ENCODE data around the gene FNBP1L.

Gene FNBP1L

GRCh38 chr1:93532780-93533378 is 85.0 kb downstream of the FNBP1L start:
- Histone ChIP-seq H3K4me1 (ENCODE audit: control insufficient read depth in 1 of 2, insufficient read depth in 2 of 2, low read length in 2 of 2) (no peaks in the 10 kb centered on the region), H3K4ac (ENCODE audit: low read depth, low read length) (no peak overlapping the region), H2AFZ (ENCODE audit: insufficient read depth, low read length, poor library complexity) (no peak overlapping the region), H3K27me3 (ENCODE audit: insufficient read depth, low read length) (no peaks in the 10 kb centered on the region), H2BK12ac (ENCODE audit: low read length) (no peak overlapping the region), H3K36me3 (ENCODE audit: control insufficient read depth in 1 of 2, insufficient read depth in 2 of 2, low read length in 2 of 2) (peaks cover 2 to 5% of the 10 kb centered on the region in 2 experiments), H3K4me2 (ENCODE audit: low read length) (no peak overlapping the region), H2AK5ac (ENCODE audit: low read length) (no peak overlapping the region), H3K79me1 (ENCODE audit: low read length) (no peaks in the 10 kb centered on the region), H3K18ac (ENCODE audit: low read length) (no peak overlapping the region), H3K14ac (ENCODE audit: low read length) (no peak overlapping the region), H3K27ac (ENCODE audit: low read depth, low read length) (no peak overlapping the region), H2BK5ac (ENCODE audit: low read depth, low read length, poor library complexity) (no peak overlapping the region), H3K9me3 (ENCODE audit: insufficient read depth, low read depth, low read length) (no peaks in the 10 kb centered on the region), H3K4me3 (ENCODE audit: low read depth, low read length) (no peak overlapping the region), H4K8ac (ENCODE audit: low read depth, low read length) (no peak overlapping the region), H3K79me2 (ENCODE audit: control insufficient read depth, insufficient read depth, low read length, poor library complexity) (no peaks in the 10 kb centered on the region), H2BK120ac (ENCODE audit: insufficient read depth, low read length, poor library complexity) (no peak overlapping the region), H3K23ac (ENCODE audit: low read length) (no peak overlapping the region), H3K9ac (ENCODE audit: low read length) (no peak overlapping the region), H4K12ac (ENCODE audit: low read depth, low read length) (no peak overlapping the region), H4K91ac (ENCODE audit: low read depth, low read length) (no peak overlapping the region)
- WGBS (ENCODE audit: extremely low coverage, insufficient coverage, insufficient read length), result no CpG with 5 or more reads among the region's 3 CpGs
- no peak for DNase-seq

GRCh38 chr1:93533677-93534076 is 85.8 kb downstream of the FNBP1L start:
- no peak overlapping the region for H2BK5ac ChIP-seq (ENCODE audit: low read depth, low read length, poor library complexity)
- no peak overlapping the region for H4K8ac ChIP-seq (ENCODE audit: low read depth, low read length)
- H4K91ac ChIP-seq (ENCODE audit: low read depth, low read length), result no peak overlapping the region
- H3K79me1 ChIP-seq (ENCODE audit: low read length), result no peaks in the 10 kb centered on the region
- no peak overlapping the region for H2AK5ac ChIP-seq (ENCODE audit: low read length)
- no peak overlapping the region for H3K18ac ChIP-seq (ENCODE audit: low read length)
- H3K27ac ChIP-seq (ENCODE audit: low read depth, low read length), result no peak overlapping the region
- no peak overlapping the region for H3K9ac ChIP-seq (ENCODE audit: low read length)
- no peaks in the 10 kb centered on the region for H3K27me3 ChIP-seq (ENCODE audit: insufficient read depth, low read length)
- no peak overlapping the region for H2AFZ ChIP-seq (ENCODE audit: insufficient read depth, low read length, poor library complexity)
- no peak overlapping the region for H3K23ac ChIP-seq (ENCODE audit: low read length)
- no peak overlapping the region for H4K12ac ChIP-seq (ENCODE audit: low read depth, low read length)
- peaks cover 2 to 5% of the 10 kb centered on the region in 2 experiments for H3K36me3 ChIP-seq (ENCODE audit: control insufficient read depth in 1 of 2, insufficient read depth in 2 of 2, low read length in 2 of 2)
- no peak overlapping the region for H2BK12ac ChIP-seq (ENCODE audit: low read length)
- no peak overlapping the region for H3K14ac ChIP-seq (ENCODE audit: low read length)
- H3K4me1 ChIP-seq (ENCODE audit: control insufficient read depth in 1 of 2, insufficient read depth in 2 of 2, low read length in 2 of 2), result no peaks in the 10 kb centered on the region
- H3K4me2 ChIP-seq (ENCODE audit: low read length), result no peak overlapping the region
- H3K4ac ChIP-seq (ENCODE audit: low read depth, low read length), result no peak overlapping the region
- no peak overlapping the region for H3K4me3 ChIP-seq (ENCODE audit: low read depth, low read length)
- no peaks in the 10 kb centered on the region for H3K9me3 ChIP-seq (ENCODE audit: insufficient read depth, low read depth, low read length)
- DNase-seq, result no peak
- H2BK120ac ChIP-seq (ENCODE audit: insufficient read depth, low read length, poor library complexity), result no peak overlapping the region
- no peaks in the 10 kb centered on the region for H3K79me2 ChIP-seq (ENCODE audit: control insufficient read depth, insufficient read depth, low read length, poor library complexity)

- H2BK12ac ChIP-seq (ENCODE audit: low read length), result no peak overlapping the region
- peaks cover 1 to 2% of the 10 kb centered on the region in 2 experiments for H3K36me3 ChIP-seq (ENCODE audit: control insufficient read depth in 1 of 2, insufficient read depth in 2 of 2, low read length in 2 of 2)
- H3K18ac ChIP-seq (ENCODE audit: low read length), result no peak overlapping the region
- DNase-seq, result peak; percentile 15 to 90
- H2BK120ac ChIP-seq (ENCODE audit: insufficient read depth, low read length, poor library complexity), result no peak overlapping the region
- H3K14ac ChIP-seq (ENCODE audit: low read length), result no peak overlapping the region
- no peaks in the 10 kb centered on the region for H3K79me2 ChIP-seq (ENCODE audit: control insufficient read depth, insufficient read depth, low read length, poor library complexity)
- H3K27ac ChIP-seq (ENCODE audit: low read depth, low read length), result no peak overlapping the region
- no peak overlapping the region for H4K8ac ChIP-seq (ENCODE audit: low read depth, low read length)
- no peak overlapping the region for H4K12ac ChIP-seq (ENCODE audit: low read depth, low read length)
- no peaks in the 10 kb centered on the region for H3K4me1 ChIP-seq (ENCODE audit: control insufficient read depth in 1 of 2, insufficient read depth in 2 of 2, low read length in 2 of 2)
- no peak overlapping the region for H3K23ac ChIP-seq (ENCODE audit: low read length)
- no peak overlapping the region for H4K91ac ChIP-seq (ENCODE audit: low read depth, low read length)
- H2BK5ac ChIP-seq (ENCODE audit: low read depth, low read length, poor library complexity), result no peak overlapping the region
- H3K27me3 ChIP-seq (ENCODE audit: insufficient read depth, low read length), result no peaks in the 10 kb centered on the region
- H2AFZ ChIP-seq (ENCODE audit: insufficient read depth, low read length, poor library complexity), result no peak overlapping the region
- H2AK5ac ChIP-seq (ENCODE audit: low read length), result no peak overlapping the region
- no peak overlapping the region for H3K4me3 ChIP-seq (ENCODE audit: low read depth, low read length)
- no peak overlapping the region for H3K4ac ChIP-seq (ENCODE audit: low read depth, low read length)
- H3K9me3 ChIP-seq (ENCODE audit: insufficient read depth, low read depth, low read length), result no peaks in the 10 kb centered on the region
- H3K79me1 ChIP-seq (ENCODE audit: low read length), result no peaks in the 10 kb centered on the region
- H3K4me2 ChIP-seq (ENCODE audit: low read length), result no peak overlapping the region
- H3K9ac ChIP-seq (ENCODE audit: low read length), result no peak overlapping the region
These were observed 89.5 kb downstream of the FNBP1L start for GRCh38 chr1:93537396-93537795.

GRCh38 chr1:93537924-93538323 is 90.0 kb downstream of the FNBP1L start:
- H3K18ac ChIP-seq (ENCODE audit: low read length), result no peak overlapping the region
- H4K91ac ChIP-seq (ENCODE audit: low read depth, low read length), result no peak overlapping the region
- H2BK5ac ChIP-seq (ENCODE audit: low read depth, low read length, poor library complexity), result no peak overlapping the region
- no peaks in the 10 kb centered on the region for H3K27me3 ChIP-seq (ENCODE audit: insufficient read depth, low read length)
- peaks cover 4% of the 10 kb centered on the region in 2 experiments for H3K36me3 ChIP-seq (ENCODE audit: control insufficient read depth in 1 of 2, insufficient read depth in 2 of 2, low read length in 2 of 2)
- H3K9ac ChIP-seq (ENCODE audit: low read length), result no peak overlapping the region
- no peaks in the 10 kb centered on the region for H3K4me1 ChIP-seq (ENCODE audit: control insufficient read depth in 1 of 2, insufficient read depth in 2 of 2, low read length in 2 of 2)
- WGBS (ENCODE audit: extremely low coverage, insufficient coverage, insufficient read length), result no CpG with 5 or more reads among the region's 2 CpGs
- no peaks in the 10 kb centered on the region for H3K79me1 ChIP-seq (ENCODE audit: low read length)
- H3K79me2 ChIP-seq (ENCODE audit: control insufficient read depth, insufficient read depth, low read length, poor library complexity), result no peaks in the 10 kb centered on the region
- no peak overlapping the region for H2BK120ac ChIP-seq (ENCODE audit: insufficient read depth, low read length, poor library complexity)
- H4K12ac ChIP-seq (ENCODE audit: low read depth, low read length), result no peak overlapping the region
- no peak overlapping the region for H2AFZ ChIP-seq (ENCODE audit: insufficient read depth, low read length, poor library complexity)
- DNase-seq, result peak; percentile 15 to 76
- H3K4me3 ChIP-seq (ENCODE audit: low read depth, low read length), result no peak overlapping the region
- H3K23ac ChIP-seq (ENCODE audit: low read length), result no peak overlapping the region
- H3K4me2 ChIP-seq (ENCODE audit: low read length), result no peak overlapping the region
- no peaks in the 10 kb centered on the region for H3K9me3 ChIP-seq (ENCODE audit: insufficient read depth, low read depth, low read length)
- H2BK12ac ChIP-seq (ENCODE audit: low read length), result no peak overlapping the region
- no peak overlapping the region for H4K8ac ChIP-seq (ENCODE audit: low read depth, low read length)
- no peak overlapping the region for H3K27ac ChIP-seq (ENCODE audit: low read depth, low read length)
- H3K14ac ChIP-seq (ENCODE audit: low read length), result no peak overlapping the region
- no peak overlapping the region for H3K4ac ChIP-seq (ENCODE audit: low read depth, low read length)
- H2AK5ac ChIP-seq (ENCODE audit: low read length), result no peak overlapping the region

Measured in trophoblast cell (in vitro differentiated cells and primary cell).